GM06990 (cell line): ENCODE data around the gene ZBTB44.
A peak's percentile ranks its signal among the peaks of the same experiment; 100 is the strongest.

Source experiments
- DNase-seq: peaks from one replicate; pipeline ENCODE4 v3.0.0-alpha.2; 2011; ENCODE audit not compliant: insufficient read length; ENCODE audit errors: extremely low read depth
- H3K27me3 ChIP-seq: replicated peaks from 2 replicates; pipeline ENCODE4 v1.6.0; 2011; ENCODE audit warnings: low read length; ENCODE audit not compliant: control insufficient read depth, insufficient read depth
- H3K36me3 ChIP-seq: 2 replicates; pipeline ENCODE4 v1.5.1; 2011; ENCODE audit warnings: low read length; ENCODE audit not compliant: control insufficient read depth, insufficient read depth
- H3K4me3 ChIP-seq: replicated peaks from 2 replicates; pipeline ENCODE4 v1.5.1; 2011; ENCODE audit warnings: low read depth, mild to moderate bottlenecking, control low read depth, low read length
- TF ChIP-seq, protein P1 (sequence below): IDR thresholded peaks from 2 replicates; pipeline ENCODE4 v1.5.1; 2011; ENCODE audit warnings: low read length, control low read depth, mild to moderate bottlenecking, inconsistent platforms; ENCODE audit not compliant: insufficient read depth, poor library complexity, severe bottlenecking

Gene ZBTB44

DNA sequence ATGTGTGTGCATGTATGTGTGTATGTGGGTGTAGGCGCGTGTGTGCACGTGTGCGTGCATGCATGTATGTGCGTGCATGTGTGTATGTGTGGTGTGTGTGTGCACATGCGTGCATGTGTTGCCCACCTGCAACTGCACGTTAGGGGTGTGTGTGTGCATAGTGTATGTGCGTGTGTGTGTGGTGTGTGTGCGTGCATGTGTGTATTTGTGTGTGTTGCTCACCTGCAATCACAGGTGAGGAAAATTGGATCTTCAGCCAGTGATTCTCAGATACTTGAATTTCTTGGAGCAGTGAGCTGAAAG lies 100.8 kb downstream of the ZBTB44 start:
- Histone ChIP-seq H3K27me3 (no peaks in the 10 kb centered on the region; the same call in 1 of the 2 replicates), H3K36me3 (no peaks in the 10 kb centered on the region), H3K4me3 (no peak overlapping the region)
- TF ChIP-seq, protein P1, sequence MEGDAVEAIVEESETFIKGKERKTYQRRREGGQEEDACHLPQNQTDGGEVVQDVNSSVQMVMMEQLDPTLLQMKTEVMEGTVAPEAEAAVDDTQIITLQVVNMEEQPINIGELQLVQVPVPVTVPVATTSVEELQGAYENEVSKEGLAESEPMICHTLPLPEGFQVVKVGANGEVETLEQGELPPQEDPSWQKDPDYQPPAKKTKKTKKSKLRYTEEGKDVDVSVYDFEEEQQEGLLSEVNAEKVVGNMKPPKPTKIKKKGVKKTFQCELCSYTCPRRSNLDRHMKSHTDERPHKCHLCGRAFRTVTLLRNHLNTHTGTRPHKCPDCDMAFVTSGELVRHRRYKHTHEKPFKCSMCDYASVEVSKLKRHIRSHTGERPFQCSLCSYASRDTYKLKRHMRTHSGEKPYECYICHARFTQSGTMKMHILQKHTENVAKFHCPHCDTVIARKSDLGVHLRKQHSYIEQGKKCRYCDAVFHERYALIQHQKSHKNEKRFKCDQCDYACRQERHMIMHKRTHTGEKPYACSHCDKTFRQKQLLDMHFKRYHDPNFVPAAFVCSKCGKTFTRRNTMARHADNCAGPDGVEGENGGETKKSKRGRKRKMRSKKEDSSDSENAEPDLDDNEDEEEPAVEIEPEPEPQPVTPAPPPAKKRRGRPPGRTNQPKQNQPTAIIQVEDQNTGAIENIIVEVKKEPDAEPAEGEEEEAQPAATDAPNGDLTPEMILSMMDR = no peak
- no peak for DNase-seq

- TF ChIP-seq, protein P1 = peak; percentile 94
- peak; percentile 64 for DNase-seq
- Histone ChIP-seq H3K4me3 (no peak overlapping the region), H3K27me3 (no peaks in the 10 kb centered on the region; the same call in 1 of the 2 replicates), H3K36me3 (no peaks in the 10 kb centered on the region)
These were observed 101.4 kb downstream of the ZBTB44 start for GRCh38 chr11:130213143-130213978.

GRCh38 chr11:130212431-130212961 lies 102.2 kb downstream of the ZBTB44 start:
- H3K27me3 ChIP-seq = no peaks in the 10 kb centered on the region; the same call in 1 of the 2 replicates
- TF ChIP-seq, protein P1 = no peak
- no peak for DNase-seq
- H3K36me3 ChIP-seq = no peaks in the 10 kb centered on the region
- H3K4me3 ChIP-seq = no peak overlapping the region

- TF ChIP-seq, protein P1 = no peak
- no peak for DNase-seq
- no peak overlapping the region for H3K4me3 ChIP-seq
- no peaks in the 10 kb centered on the region; the same call in 1 of the 2 replicates for H3K27me3 ChIP-seq
- no peaks in the 10 kb centered on the region for H3K36me3 ChIP-seq
These were observed 102.8 kb downstream of the ZBTB44 start for GRCh38 chr11:130211781-130212401.

DNA sequence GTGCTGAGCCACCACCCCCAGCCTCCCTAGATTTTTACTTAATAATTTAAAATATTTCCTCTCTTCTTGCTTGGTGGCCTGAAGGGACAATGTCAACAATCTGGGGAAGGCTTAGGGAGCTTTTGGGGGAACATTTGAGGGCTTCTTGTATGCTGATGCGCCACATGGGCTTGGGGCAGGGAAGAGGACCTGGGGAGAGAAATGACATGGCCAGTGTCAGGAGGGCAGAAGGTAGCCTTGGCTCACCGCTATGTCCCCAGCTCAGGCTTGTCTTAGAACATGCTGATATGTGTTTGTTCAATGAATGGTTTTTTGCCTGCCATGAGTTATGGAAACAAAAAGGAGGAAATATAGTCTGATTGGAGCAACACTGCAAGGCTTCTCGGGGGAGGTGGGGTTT lies 103.6 kb downstream of the ZBTB44 start:
- H3K36me3 ChIP-seq = no peaks in the 10 kb centered on the region
- no peak overlapping the region for H3K4me3 ChIP-seq
- DNase-seq = no peak
- no peaks in the 10 kb centered on the region; the same call in 1 of the 2 replicates for H3K27me3 ChIP-seq
- TF ChIP-seq, protein P1 = no peak
